ENCODE measurements around the gene MCTP2.

The MCTP2 gene

DNA sequence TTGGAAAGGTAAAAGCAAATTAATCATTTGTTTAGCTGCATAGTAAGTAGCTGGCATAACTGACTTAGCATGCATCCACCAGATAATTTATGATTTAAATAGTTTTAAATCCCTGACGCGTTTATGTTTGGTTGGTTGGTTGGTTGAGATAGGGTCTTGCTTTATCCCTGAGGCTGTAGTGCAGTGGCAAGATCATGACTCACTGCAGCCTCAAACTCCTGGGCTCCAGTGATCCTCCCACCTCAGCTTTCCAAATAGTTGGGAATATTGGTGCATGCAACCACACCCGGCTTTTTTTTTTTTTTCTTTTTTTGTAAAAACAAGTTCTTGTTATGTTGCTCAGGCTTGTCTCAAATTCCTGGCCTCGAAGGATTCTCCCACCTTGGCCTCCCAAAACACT lies 263.4 kb downstream of the MCTP2 start:
- no peak overlapping the region for H3K9ac ChIP-seq (ENCODE audit: low read length)
- no peaks in the 10 kb centered on the region for H3K9me3 ChIP-seq (ENCODE audit: control insufficient read depth, low read length)
- H3K4me1 ChIP-seq (ENCODE audit: control insufficient read depth, insufficient read depth, low read length): no peaks in the 10 kb centered on the region
- H3K27me3 ChIP-seq (ENCODE audit: control insufficient read depth, insufficient read depth, low read length): no peaks in the 10 kb centered on the region
- H3K4me3 ChIP-seq (ENCODE audit: low read length): no peak overlapping the region
- H3K36me3 ChIP-seq (ENCODE audit: control insufficient read depth, insufficient read depth, low read length): no peaks in the 10 kb centered on the region

- Histone ChIP-seq H3K9me3 (ENCODE audit: control insufficient read depth, low read length) (no peaks in the 10 kb centered on the region), H3K27me3 (ENCODE audit: control insufficient read depth, insufficient read depth, low read length) (no peaks in the 10 kb centered on the region), H3K4me1 (ENCODE audit: control insufficient read depth, insufficient read depth, low read length) (no peaks in the 10 kb centered on the region), H3K9ac (ENCODE audit: low read length) (no peak overlapping the region), H3K4me3 (ENCODE audit: low read length) (no peak overlapping the region), H3K36me3 (ENCODE audit: control insufficient read depth, insufficient read depth, low read length) (no peaks in the 10 kb centered on the region)
Observed at GRCh38 chr15:94503293-94503692, 271.9 kb downstream of the MCTP2 start.

- no peaks in the 10 kb centered on the region for H3K9me3 ChIP-seq (ENCODE audit: control insufficient read depth, low read length)
Observed at GRCh38 chr15:94509259-94509658, 277.9 kb downstream of the MCTP2 start.

DNA sequence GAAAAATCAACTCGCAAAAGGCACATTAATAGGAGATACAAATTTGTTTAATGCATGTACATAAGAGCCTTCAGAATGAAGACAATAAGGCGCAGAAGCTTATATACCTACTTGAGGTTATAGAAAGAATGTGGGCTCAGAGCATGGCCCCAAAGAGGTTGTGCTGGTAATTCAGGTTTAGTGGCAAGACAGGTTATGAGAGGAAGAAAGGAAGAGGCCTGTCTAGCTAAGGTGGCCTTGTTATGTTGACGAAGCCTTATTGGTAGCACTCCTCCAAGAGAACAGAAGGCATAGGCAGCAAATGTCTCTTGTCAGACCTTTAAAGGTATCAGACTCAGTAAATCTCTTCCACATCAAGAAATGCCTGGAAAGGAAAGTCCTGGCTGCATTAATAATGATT lies 290.8 kb downstream of the MCTP2 start:
- H3K27me3 ChIP-seq (ENCODE audit: control insufficient read depth, insufficient read depth, low read length): no peaks in the 10 kb centered on the region
- H3K4me3 ChIP-seq (ENCODE audit: low read length): no peak overlapping the region
- no peaks in the 10 kb centered on the region for H3K9me3 ChIP-seq (ENCODE audit: control insufficient read depth, low read length)
- H3K4me1 ChIP-seq (ENCODE audit: control insufficient read depth, insufficient read depth, low read length): no peaks in the 10 kb centered on the region
- no peaks in the 10 kb centered on the region for H3K36me3 ChIP-seq (ENCODE audit: control insufficient read depth, insufficient read depth, low read length)
- no peak overlapping the region for H3K9ac ChIP-seq (ENCODE audit: low read length)

More at GRCh38 chr15:94509259-94509658, 277.9 kb downstream of the MCTP2 start:
- H3K4me1 ChIP-seq (ENCODE audit: control insufficient read depth, insufficient read depth, low read length): no peaks in the 10 kb centered on the region
- no peaks in the 10 kb centered on the region for H3K36me3 ChIP-seq (ENCODE audit: control insufficient read depth, insufficient read depth, low read length)
- no peak overlapping the region for H3K9ac ChIP-seq (ENCODE audit: low read length)
- H3K4me3 ChIP-seq (ENCODE audit: low read length): no peak overlapping the region
- no peaks in the 10 kb centered on the region for H3K27me3 ChIP-seq (ENCODE audit: control insufficient read depth, insufficient read depth, low read length)

- Histone ChIP-seq H3K9me3 (ENCODE audit: control insufficient read depth, low read length) (no peaks in the 10 kb centered on the region), H3K36me3 (ENCODE audit: control insufficient read depth, insufficient read depth, low read length) (no peaks in the 10 kb centered on the region), H3K9ac (ENCODE audit: low read length) (no peak overlapping the region), H3K4me3 (ENCODE audit: low read length) (no peak overlapping the region), H3K4me1 (ENCODE audit: control insufficient read depth, insufficient read depth, low read length) (no peaks in the 10 kb centered on the region), H3K27me3 (ENCODE audit: control insufficient read depth, insufficient read depth, low read length) (no peaks in the 10 kb centered on the region)
Observed at GRCh38 chr15:94523873-94524272, 292.5 kb downstream of the MCTP2 start.

GRCh38 chr15:94524565-94524964 lies 293.2 kb downstream of the MCTP2 start:
- H3K27me3 ChIP-seq (ENCODE audit: control insufficient read depth, insufficient read depth, low read length): no peaks in the 10 kb centered on the region
- no peak overlapping the region for H3K4me3 ChIP-seq (ENCODE audit: low read length)
- H3K9ac ChIP-seq (ENCODE audit: low read length): no peak overlapping the region
- no peaks in the 10 kb centered on the region for H3K9me3 ChIP-seq (ENCODE audit: control insufficient read depth, low read length)
- no peaks in the 10 kb centered on the region for H3K36me3 ChIP-seq (ENCODE audit: control insufficient read depth, insufficient read depth, low read length)
- H3K4me1 ChIP-seq (ENCODE audit: control insufficient read depth, insufficient read depth, low read length): no peaks in the 10 kb centered on the region

GRCh38 chr15:94526071-94526689 lies 294.8 kb downstream of the MCTP2 start:
- no peak overlapping the region for H3K4me3 ChIP-seq (ENCODE audit: low read length)

DNA sequence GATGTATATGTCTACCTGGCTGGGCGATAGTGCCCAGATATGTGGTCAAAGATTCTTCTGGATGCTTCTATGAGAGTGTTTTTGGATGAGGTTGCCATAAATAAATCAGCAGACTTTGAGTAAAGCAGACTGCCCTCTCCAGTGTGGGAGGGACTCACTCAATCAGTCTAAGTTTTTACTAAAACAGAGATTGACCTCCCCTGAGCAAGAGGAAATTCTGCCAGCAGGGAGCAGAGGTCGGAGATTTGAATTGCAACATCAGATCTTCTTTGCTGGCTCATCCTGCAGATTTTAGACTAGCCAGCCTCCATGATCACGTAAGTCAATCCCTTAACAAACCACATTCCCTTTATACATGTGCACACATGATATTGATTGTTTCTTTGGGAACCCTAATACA lies 300.9 kb downstream of the MCTP2 start:
- H3K4me1 ChIP-seq (ENCODE audit: control insufficient read depth, insufficient read depth, low read length): no peaks in the 10 kb centered on the region
- H3K36me3 ChIP-seq (ENCODE audit: control insufficient read depth, insufficient read depth, low read length): no peaks in the 10 kb centered on the region
- no peaks in the 10 kb centered on the region for H3K27me3 ChIP-seq (ENCODE audit: control insufficient read depth, insufficient read depth, low read length)
- H3K4me3 ChIP-seq (ENCODE audit: low read length): no peak overlapping the region
- H3K9me3 ChIP-seq (ENCODE audit: control insufficient read depth, low read length): no peaks in the 10 kb centered on the region
- no peak overlapping the region for H3K9ac ChIP-seq (ENCODE audit: low read length)

More at GRCh38 chr15:94526071-94526689, 294.8 kb downstream of the MCTP2 start:
- Histone ChIP-seq H3K4me1 (ENCODE audit: control insufficient read depth, insufficient read depth, low read length) (no peaks in the 10 kb centered on the region), H3K9me3 (ENCODE audit: control insufficient read depth, low read length) (no peaks in the 10 kb centered on the region), H3K36me3 (ENCODE audit: control insufficient read depth, insufficient read depth, low read length) (no peaks in the 10 kb centered on the region), H3K9ac (ENCODE audit: low read length) (no peak overlapping the region), H3K27me3 (ENCODE audit: control insufficient read depth, insufficient read depth, low read length) (no peaks in the 10 kb centered on the region)
